Posterior vena cava (tissue), 2 donors: ENCODE data around the gene LOXHD1. TPM values are rescaled to one million over a fixed set of nuclear protein-coding genes. Genes with fewer than 3 reads are reported as not detected.

Experiments
- DNase-seq: peaks from one replicate; pipeline ENCODE4 v3.0.0-alpha.2; 2020; ENCODE audit warnings: low spot score
- intact Hi-C, 2 donors: fragments of 100-400 bp; cut with DNase I; formaldehyde crosslinking; loops; one replicate each; pipeline versions ENCODE4 v1.14.1 to v1.14.2; 2022 to 2023
- total RNA-seq, 2 donors: library from RNA; stranded (reverse); fragmentation: NEBNext Ultra II Directional; extraction: Animal tissue kit (Norgen Biotek cat#: 25700); gene quantifications; one replicate each; pipeline ENCODE4 v1.2.1, GENCODE V29; 2021
- donor health status: DM: yes; HTN: yes; CAD: no.
- donor health status: DM: yes; HTN: yes; CAD: no.

LOXHD1 gene
- total RNA-seq, 2 donors from 2014 or later = 0.37 to 0.38 TPM

GRCh38 chr18:46632401-46633071, 24.5 kb downstream of the LOXHD1 start:
- intact Hi-C loops = no loop called here
- no peak for DNase-seq

GRCh38 chr18:46630991-46631390, 26.0 kb downstream of the LOXHD1 start:
- intact Hi-C loops = no loop called here
- no peak for DNase-seq

GRCh38 chr18:46630160-46630559, 26.9 kb downstream of the LOXHD1 start:
- intact Hi-C loops = no loop called here
- no peak for DNase-seq

DNA sequence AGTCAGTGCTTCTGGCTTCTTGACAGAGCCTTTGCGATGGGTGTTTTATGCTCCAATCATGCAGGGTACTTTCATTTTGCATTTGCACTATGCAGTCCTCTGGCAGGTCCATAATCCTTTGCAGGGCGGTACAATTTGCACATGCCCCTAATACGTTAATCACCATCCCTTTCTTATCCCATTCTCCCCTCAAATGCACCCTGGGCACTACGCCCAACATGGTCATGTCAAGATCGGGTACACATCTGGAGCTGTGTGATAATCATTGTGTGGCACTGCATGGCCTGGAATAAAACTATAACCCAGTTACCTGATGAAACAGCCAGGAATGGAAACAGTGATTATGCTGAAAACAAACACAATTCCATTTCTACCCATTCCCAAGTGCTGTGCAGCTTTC, 27.7 kb downstream of the LOXHD1 start:
- intact Hi-C loops = no loop called here

DNA sequence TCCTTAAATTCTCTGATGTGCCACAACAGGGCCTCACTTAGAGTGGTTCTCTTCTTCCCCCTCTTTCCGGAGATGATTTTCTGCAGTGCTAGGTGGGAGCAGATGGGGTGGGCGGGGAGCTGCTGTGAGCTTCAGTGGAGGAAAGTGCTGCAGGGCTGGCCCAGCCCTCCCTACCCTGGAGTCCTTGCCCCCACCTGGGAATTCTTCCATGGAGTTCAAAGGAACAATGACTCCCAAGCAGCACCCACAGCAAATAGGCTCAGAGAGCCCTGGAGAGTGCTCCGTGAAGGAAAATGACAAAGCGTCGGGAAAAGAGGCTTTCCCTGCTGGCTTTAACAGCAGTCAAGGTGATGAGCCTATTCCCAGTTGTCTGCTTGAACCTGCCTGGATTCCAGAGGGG, 28.8 kb downstream of the LOXHD1 start:
- intact Hi-C loops = no loop called here
- no peak for DNase-seq

More for the DNA sequence above, 27.7 kb downstream of the LOXHD1 start:
- DNase-seq = no peak

DNA sequence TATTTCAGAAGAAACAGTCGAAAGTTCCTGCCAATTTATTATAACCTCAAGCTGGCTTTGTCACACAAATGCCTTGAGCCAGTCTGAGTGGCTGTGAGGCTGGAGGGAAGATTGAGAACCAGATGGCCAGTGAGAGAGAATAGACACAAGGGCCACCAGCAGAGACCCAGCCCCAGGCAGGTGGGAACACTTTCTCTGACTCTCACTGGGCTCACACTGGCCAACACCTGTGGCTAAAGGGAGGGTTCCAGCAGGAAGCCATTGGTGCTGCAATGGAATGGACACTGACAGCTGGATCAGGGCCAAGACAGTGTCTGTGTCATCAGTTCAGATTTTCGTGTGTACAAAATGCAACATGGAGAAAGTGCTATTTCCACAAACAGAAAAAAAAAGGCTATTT, 29.9 kb downstream of the LOXHD1 start:
- intact Hi-C loops = no loop called here
- no peak for DNase-seq

GRCh38 chr18:46625069-46625468, 32.0 kb downstream of the LOXHD1 start:
- no peak for DNase-seq
- intact Hi-C loops = no loop called here

DNA sequence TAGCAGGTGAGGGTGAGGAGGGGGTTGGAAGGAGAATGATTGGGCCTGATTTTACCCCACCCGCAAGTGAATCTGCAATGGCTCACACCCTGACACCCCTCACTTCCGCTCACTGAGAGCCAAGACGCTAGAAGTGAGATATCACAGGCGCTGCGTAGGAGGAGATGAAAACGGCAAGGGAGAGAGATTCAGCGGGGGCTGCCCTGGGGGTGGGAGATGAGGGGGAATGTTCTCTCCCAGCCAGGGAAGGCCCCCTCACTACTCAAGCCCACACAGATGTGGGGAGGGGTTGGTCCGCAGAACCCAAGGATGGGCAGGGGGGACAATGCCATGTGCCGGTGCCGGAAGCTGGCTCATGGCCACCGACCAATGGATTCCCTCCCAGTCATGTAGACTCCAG, 32.9 kb downstream of the LOXHD1 start:
- no peak for DNase-seq
- intact Hi-C loops = no loop called here

GRCh38 chr18:46623541-46623940, 33.5 kb downstream of the LOXHD1 start:
- intact Hi-C loops = no loop called here
- no peak for DNase-seq

DNA sequence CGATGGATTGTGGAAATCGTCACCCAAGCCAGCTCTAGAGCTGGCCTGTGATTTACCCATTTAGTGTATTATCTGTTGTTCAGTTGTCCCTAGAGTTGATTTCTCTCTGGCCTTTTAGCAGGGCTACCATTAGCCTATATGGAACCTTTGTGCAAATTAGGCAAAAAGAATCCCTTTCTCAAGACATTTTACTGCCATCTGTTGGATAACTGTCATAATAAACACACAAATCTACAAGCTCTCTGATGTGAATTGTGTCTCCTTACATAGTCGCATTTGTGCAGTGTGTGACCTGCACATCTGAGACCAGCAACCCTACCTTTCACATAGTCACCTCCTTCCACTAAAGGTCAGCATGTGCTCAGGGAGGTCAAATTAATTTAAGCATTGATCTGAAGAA, 34.0 kb downstream of the LOXHD1 start:
- DNase-seq = no peak
- intact Hi-C loops = no loop called here

DNA sequence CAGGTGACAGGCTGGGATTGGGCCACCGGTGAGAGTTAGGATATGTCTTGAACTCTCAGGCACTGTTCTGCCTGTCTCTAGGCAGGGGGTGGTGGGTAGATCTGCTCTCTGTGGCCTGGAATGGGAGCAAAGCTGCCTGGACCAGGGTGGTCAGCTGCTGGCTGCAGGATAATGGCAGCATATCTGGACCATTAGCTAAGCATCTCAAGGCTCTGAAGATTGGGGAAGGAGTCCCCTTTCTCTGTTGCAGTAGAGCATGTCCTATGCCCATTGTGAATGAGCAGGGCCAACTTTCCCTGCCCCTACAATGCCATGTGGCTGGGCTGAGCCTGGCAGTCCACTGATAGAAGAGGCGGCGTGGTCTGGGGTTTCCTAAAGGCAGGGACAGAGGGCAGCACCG, 34.6 kb downstream of the LOXHD1 start:
- DNase-seq = no peak
- intact Hi-C loops = no loop called here

GRCh38 chr18:46621871-46622270, 35.1 kb downstream of the LOXHD1 start:
- no peak for DNase-seq
- intact Hi-C loops = no loop called here

GRCh38 chr18:46621111-46621766, 35.8 kb downstream of the LOXHD1 start:
- DNase-seq = no peak
- intact Hi-C loops = no loop called here

DNA sequence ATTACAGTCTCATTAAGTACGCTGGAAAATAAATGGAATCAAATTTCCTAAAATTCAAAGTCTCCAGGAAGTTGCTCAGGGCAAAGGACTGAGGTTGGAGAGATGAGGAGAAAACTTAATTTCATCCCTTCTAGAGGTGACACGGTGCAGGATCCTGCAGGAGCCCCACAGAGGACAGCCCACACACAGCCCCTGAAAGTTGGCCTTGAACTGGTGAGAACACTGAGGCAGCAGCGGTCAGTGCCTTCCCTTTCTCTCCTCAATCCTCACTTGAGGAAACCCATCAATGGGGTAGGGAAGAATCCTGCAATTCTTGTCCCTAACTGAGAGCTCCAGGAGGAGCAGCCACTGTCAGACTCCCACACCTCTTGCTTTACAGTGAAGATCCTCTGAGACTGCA, 37.5 kb downstream of the LOXHD1 start:
- no peak for DNase-seq
- intact Hi-C loops = no loop called here

DNA sequence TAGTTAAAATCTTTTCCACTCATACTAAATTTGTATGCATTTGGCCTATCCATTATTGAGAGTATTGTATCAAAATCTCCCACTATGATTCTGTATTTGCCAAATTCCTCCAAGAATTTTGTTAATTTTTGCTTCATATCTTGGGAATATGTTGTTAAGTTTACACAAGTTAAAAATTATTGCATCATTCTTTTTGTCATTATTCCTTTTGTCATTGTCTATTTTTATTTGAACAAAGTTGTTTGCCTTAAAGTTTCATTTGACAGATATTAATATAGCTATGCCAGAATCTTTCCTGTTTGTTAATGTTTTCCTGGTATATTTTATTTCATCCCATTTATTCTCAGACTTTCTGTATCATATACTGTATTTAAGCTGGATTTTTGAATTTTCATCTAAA, 41.3 kb downstream of the LOXHD1 start:
- DNase-seq = no peak

DNA sequence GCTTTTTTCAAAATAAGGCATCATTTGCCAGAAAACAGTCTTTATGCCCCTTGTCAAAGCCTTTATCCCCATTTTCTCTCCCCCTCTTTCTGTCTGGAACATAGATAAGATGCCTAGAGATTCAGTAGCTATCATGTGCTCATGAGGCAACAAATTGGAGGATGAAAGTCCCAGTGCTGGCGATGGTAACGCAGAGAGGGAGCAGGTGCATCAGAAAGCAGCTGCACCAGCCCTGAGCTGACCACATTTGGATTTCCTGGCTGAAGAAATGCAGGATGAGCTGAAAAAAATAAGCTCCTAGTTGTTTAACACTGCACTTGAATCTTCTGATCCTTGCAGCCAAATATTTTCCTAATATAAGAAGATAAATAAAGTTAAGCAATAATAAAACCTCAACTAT, 48.0 kb downstream of the LOXHD1 start:
- intact Hi-C loops = no loop called here
- no peak for DNase-seq

More for the DNA sequence above, 41.3 kb downstream of the LOXHD1 start:
- intact Hi-C loops = no loop called here

DNA sequence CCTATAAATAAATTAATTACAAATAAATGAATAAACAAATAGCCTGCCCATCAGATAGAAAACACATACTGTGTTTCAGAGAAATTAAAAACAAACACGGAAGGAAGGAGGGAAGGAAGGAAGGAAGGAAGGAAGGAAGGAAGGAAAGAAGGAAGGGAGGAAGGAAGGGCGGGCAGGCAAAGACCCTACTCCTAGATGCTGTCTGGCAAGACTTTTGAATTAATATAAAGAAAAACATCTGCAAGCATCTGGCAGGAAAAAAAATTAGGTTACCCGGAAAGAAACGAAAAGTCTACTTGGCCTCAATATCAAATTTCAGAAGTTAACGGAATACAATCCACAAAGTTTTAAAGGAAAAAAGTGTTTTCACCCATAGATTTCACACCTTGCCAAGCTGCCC, 49.1 kb downstream of the LOXHD1 start:
- DNase-seq = no peak
- intact Hi-C loops = no loop called here

- intact Hi-C loops = no loop called here
- no peak for DNase-seq
Measured at GRCh38 chr18:46601141-46601805, 55.7 kb downstream of the LOXHD1 start.

DNA sequence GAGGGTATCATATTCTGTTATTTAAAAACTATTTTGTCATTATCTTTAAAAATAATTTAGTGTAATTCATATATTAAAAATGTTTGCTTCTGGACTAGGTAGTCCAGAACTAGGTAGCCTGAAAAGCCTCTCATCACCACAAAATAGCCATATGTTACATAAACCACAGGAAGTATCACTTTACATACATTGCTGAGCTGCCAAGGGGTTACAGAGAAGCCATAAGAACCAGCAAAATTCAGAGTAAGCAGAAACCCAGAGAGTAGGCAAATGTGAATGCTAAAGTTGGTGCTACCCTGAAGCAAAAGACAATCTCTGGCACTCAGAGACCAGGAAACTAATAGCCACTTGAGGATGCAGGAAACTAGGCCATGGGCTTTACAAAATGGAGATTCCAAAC, 60.9 kb downstream of the LOXHD1 start:
- DNase-seq = no peak
- intact Hi-C loops = no loop called here

DNA sequence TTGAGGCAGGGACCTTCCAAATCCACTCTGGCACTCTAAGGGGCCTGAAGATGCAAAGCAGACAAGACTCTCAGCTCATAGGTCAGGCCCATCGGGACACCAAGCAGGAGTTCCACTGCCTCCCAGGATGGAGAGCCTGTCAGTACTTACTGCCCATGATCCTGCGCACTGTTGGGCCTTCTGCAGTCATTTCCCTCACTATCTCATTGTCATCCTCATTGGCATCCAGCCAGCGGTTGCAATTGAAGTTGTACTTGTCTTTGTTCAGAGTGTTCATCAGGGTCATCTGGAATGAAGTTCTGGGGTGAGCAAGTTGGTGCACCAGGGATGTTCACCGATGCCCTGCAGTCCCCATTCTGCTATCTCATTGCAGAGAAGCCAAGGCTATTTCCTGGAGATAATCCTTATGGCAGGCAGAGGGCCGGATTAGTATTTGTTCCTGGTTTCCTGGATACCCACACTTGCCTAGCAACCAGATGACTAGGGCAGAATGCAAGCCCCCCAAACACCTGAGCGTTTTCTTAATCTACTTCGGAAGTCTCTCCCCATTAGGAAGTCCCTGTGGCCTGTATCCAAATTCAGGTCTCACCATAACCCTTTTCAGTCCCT, 65.1 kb downstream of the LOXHD1 start:
- no peak for DNase-seq
- intact Hi-C loops = no loop called here
